Measurements from ENCODE around the gene LMX1B.

Gene LMX1B

DNA sequence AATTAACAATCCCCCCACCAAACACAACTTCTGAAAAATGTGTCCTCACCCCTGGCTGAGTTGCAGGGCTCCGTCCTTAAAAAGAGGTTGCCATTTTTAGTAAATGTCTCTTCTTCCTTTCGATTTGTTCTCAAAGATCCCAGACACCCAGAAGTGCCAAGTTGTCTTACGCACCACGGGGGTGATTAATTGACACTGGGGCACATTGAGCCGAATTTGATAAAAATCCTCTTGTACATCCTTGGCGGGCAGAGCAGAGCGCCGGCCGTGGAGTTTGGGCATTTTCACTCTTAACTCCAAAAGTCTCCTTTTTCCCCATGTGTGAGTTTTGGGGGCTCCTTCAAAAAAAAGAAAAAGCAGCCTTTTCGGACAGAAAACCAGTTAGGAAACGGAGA, 4.5 kb downstream of the LMX1B start:
- no peak for DNase-seq (ENCODE audit: low read depth)

GRCh38 chr9:126618585-126619360, 5.0 kb downstream of the LMX1B start:
- no peak for DNase-seq (ENCODE audit: low read depth)

- DNase-seq (ENCODE audit: low read depth), result no peak
Measured at GRCh38 chr9:126619361-126620135, 5.8 kb downstream of the LMX1B start.

DNA sequence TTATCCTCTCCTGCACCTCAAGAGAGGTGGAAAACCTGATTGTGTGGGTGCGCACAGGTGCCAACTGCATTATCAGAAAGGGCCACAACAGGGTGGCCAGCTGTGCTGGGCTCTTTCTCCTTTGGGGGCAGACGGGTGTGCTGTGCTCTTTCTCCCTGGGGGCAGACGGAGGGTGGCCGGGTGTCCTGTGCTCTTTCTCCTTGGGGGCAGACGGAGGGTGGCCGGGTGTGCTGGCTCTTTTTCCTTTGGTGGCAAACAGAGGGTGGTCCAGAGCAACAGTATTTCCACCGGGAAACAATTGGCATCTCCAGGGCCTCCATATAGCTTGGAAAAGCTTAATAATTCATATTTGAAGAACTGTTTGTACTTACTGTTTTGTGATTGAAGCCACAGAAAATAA, 6.8 kb downstream of the LMX1B start:
- DNase-seq (ENCODE audit: low read depth), result no peak

GRCh38 chr9:126621061-126621918, 7.6 kb downstream of the LMX1B start:
- DNase-seq (ENCODE audit: low read depth), result no peak

- DNase-seq (ENCODE audit: low read depth), result no peak
Measured at GRCh38 chr9:126621919-126622735, 8.4 kb downstream of the LMX1B start.

DNA sequence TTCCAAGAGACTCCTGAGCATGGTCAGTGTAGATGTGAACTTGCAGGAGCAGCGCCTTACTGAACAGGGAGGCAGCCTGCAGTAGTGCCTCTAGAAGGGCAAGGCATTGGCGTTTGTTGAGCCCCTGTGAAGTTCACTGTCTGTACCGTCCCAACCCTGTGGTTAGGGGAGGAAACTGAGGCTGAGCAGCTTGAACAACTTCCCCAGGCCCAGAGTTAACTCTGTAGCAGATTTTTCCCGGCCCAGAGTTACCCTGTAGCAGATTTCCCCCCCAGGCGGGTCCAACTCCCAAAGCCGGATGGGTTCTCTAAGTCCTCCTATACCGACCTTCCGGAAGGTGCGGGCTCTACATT, 9.6 kb downstream of the LMX1B start:
- DNase-seq (ENCODE audit: low read depth), result no peak

- no peak for DNase-seq (ENCODE audit: low read depth)
Measured at GRCh38 chr9:126623667-126624478, 10.1 kb downstream of the LMX1B start.

DNA sequence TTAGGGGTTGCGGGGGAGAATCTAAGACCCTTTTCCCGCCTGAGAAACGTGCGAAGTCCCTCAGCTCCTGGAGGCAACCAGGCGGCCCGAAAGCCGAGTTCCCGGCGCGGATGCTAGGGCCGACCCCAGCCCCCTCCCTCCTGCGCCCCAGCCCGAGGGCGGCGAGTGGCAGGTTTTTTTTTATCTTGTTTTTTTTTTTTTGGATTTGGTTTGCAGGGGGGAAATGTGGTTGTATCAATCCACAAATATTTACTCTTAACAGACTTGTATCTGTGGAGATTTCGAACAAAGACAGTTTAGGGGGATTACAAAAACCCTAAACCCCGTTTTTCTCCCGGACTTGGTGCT, 10.7 kb downstream of the LMX1B start:
- DNase-seq (ENCODE audit: low read depth), result no peak

- DNase-seq (ENCODE audit: low read depth), result no peak
Measured at GRCh38 chr9:126624912-126625311, 11.2 kb downstream of the LMX1B start.

GRCh38 chr9:126625329-126626126, 11.8 kb downstream of the LMX1B start:
- DNase-seq (ENCODE audit: low read depth), result no peak

DNA sequence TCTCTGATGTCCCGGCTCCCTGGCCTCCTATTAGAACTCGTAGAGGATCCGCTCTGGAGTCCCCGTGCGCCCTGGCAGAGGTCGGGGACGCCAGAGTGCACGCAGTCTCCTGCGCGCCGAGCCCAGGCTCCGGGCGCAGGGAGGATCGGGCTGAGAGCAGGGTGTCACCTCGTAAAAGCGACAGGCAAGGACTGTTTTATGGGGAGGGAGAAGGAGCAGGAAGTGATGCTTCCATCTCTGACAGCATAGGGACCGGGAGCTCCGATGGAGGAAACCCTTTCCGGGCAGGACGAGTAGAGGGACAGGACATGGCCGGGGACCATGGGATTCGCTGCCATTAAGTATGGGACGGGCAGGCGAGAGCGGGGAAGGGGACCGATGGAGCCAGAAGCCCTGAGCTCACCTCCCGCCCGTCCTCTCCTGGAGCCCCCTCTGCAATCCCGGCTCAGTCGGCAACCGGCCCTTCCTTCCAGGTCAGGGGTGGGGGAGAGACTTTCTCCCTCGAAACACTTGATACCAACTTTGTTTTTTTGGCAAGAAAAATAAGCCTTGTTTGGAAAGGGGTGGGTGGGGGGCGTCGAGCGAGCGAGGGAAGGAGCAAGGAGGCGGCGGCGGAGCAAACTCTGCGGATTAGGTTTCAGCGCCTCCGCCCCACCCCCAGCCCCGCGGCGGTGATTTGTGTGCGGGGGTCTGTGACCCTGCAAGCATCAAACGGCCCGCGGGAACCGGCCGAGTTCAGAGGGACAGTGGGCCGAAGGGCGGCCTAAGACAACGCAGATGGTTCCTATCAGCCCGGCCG, 12.6 kb downstream of the LMX1B start:
- no peak for DNase-seq (ENCODE audit: low read depth)

- no peak for DNase-seq (ENCODE audit: low read depth)
Measured at GRCh38 chr9:126626926-126627233, 13.2 kb downstream of the LMX1B start.

DNA sequence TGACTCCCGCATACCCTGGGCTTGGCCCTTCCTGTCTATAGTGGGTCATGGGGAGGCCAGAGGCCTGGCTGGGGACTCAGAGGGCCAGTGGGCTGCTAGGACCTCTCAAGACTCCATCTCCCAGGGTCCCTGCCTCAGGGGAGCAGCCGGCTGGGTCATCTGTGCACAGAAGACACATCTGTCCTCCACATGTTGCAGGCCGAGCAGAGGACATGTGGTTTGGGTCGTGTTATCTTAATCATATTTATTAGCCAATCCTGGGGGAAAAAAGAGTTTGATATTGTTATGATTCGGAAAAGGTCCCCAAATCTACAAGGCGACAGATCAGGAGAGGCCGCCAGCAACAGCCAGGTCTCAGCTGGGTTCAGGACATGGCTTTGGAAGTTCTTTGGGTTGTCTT, 14.4 kb downstream of the LMX1B start:
- no peak for DNase-seq (ENCODE audit: low read depth)

DNA sequence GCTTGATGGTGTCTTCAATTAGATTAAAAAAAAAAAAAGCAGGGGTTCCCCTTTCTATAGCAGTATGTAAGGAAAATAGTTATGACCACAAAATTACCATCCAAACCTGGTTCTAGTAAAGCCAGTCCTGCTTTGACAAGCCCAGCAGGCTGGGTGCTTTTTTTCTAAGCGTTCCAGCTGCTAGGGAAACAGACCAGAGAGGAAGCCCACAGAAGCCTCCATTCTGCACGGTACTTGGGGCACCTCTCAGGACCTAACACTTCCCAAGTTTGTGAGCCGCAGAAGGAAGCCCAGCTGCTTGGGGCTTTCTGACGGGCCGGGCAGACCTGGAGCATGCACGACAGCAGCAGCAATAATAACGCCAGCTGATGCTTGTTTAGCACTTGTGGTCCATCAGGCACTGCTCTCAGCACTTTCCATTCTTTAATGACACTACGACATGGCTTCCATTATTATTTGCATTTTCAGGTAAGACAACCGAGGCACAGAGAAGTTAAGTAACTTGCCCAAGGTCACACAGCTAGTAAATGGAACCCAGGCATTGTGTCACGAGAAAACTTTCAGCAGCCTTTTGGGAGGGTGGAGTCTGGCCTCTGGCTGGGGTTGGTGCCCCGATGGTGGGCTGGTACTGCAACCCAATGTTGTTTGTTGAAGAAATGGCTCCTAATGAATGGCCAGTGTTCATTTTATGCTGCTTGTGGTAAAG, 15.4 kb downstream of the LMX1B start:
- DNase-seq (ENCODE audit: low read depth), result no peak

GRCh38 chr9:126630458-126631237, 16.9 kb downstream of the LMX1B start:
- no peak for DNase-seq (ENCODE audit: low read depth)

DNA sequence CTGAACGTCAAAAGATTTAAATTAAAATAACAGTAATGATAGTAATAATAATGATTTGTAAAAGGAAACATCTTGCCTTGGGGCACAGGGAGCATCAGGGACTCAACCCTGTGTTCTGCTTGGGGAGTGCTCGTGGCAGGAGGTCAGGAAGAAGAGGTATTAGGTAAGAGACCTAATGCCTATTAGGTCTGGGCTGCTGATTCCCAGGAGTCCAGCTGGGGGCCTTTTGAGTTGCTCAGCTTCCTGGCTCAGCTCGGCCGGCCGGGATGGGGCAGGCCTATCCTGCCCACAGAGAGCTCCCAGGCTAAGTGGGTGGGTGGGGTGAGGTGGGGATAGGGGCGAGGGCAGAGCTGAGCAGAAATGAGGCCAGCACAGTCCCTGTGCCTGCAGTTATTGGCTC, 17.5 kb downstream of the LMX1B start:
- DNase-seq (ENCODE audit: low read depth), result no peak

DNA sequence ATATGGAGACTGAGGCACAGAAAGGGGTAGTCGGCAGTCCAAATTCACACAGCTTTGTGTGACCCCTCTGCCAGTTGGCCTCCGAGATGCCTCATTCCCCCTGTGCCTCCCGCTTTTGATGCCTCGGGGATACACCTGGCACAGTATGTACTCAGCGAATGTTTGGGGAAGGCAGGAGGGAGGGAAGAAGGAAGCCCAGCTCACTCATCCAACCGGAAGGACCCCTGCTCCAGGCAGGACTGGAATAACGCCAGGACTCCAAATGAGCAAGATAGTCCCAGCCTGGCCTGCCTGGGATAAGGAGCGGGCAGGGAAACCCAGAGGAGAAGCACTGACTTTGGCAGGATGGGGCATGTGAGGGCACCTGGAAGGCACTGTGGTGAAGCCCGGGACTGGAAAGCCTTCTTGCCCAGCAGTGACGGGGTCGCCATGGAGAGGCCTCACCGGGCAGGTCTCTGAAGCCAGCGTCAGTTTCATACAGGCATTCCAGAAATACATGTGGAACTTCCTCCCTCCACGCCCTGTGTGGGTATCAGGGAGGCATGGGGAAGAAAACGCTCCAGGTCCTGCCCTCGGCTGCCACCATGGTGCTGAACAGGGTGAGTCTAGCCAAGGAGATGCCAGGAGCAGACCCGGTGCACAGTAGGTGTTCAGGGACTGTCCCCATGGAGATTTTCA, 20.3 kb downstream of the LMX1B start:
- DNase-seq (ENCODE audit: low read depth), result no peak
